ENCODE data around the gene SMIM20.

DNA sequence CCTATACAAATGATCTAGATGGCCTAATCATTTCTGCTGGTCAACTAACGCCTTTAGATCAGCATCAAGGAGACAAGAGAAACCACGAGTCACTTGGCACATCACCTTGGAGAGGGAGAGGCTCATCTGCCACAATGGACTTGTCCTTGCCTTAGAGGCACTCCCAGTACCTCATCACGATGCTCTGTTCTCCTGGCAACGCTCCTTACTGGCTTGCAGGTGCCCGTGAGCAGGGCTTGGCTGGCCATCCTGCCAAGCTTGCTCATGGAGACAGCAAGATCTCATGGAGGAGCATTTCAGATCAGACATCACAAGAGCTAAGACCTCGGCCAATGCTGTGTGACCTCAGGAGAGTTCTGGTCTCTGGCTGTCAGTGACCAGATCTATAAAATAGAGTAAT lies 2.7 kb upstream of the SMIM20 start:
- no peak for TF ChIP-seq POLR2A (IDR thresholded peaks at IDR 0.05)
- TF ChIP-seq, protein P1, sequence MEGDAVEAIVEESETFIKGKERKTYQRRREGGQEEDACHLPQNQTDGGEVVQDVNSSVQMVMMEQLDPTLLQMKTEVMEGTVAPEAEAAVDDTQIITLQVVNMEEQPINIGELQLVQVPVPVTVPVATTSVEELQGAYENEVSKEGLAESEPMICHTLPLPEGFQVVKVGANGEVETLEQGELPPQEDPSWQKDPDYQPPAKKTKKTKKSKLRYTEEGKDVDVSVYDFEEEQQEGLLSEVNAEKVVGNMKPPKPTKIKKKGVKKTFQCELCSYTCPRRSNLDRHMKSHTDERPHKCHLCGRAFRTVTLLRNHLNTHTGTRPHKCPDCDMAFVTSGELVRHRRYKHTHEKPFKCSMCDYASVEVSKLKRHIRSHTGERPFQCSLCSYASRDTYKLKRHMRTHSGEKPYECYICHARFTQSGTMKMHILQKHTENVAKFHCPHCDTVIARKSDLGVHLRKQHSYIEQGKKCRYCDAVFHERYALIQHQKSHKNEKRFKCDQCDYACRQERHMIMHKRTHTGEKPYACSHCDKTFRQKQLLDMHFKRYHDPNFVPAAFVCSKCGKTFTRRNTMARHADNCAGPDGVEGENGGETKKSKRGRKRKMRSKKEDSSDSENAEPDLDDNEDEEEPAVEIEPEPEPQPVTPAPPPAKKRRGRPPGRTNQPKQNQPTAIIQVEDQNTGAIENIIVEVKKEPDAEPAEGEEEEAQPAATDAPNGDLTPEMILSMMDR (IDR thresholded peaks at IDR 0.05), result no peak

All from stomach (tissue), 4 donors.